HepG2 (cell line): ENCODE results near the gene KCNH8. TPM values are rescaled to one million over a fixed set of nuclear protein-coding genes. Genes with fewer than 3 reads are reported as not detected.

ENCODE experiments used
- ATAC-seq: fragments of 200-7000 bp; cut with Tn5 transposase; 3 replicates; pipeline ENCODE4 v1.9.1; 2020; ENCODE audit warnings: mild to moderate bottlenecking, moderate library complexity
- BruUV-seq: library from RNA; stranded (reverse); fragments of 400-500 nt; replicated peaks from 2 replicates; lab custom pipeline; 2021; lab: Mats Ljungman, UMichigan
- CTCF ChIA-PET: fragments of 300-600 bp; formaldehyde crosslinking; extraction: SDS; loops from one replicate; lab custom pipeline; 2021; ENCODE audit warnings: low total read pairs, inconsistent platforms, low intra/inter-chr PET ratio; lab: Yijun Ruan, JAX
- POLR2A ChIA-PET: fragments of 350-600 bp; sonication (Branson Sonifier 250); formaldehyde crosslinking; loops from one replicate; lab custom pipeline; 2020; ENCODE audit warnings: antibody characterized with exemption, inconsistent platforms; lab: Yijun Ruan, JAX
- DNase-seq: peaks from one replicate; pipeline ENCODE4 v3.0.0-alpha.2; 2015; ENCODE audit warnings: low spot score
- FAIRE-seq: peaks from 3 replicates; lab custom pipeline; 2011; peaks lifted over from hg19 to GRCh38; lab: Jason Lieb, UNC
- H2AFZ ChIP-seq: one replicate; pipeline ENCODE4 v1.6.1; 2011; ENCODE audit warnings: low read length, inconsistent platforms
- H3K27ac ChIP-seq: fragments of 300-600 bp; 3 replicates; pipeline ENCODE4 v1.8.0; 2011; ENCODE audit warnings: mixed run types, mild to moderate bottlenecking, mixed read lengths, low read length, inconsistent platforms; ENCODE audit not compliant: insufficient read depth; ENCODE audit errors: extremely low read length
- H3K27me3 ChIP-seq, 2 experiments: fragments of 200-600 bp in 1 of 2; 2 replicates in 1 of 2; 3 replicates in 1 of 2; pipeline versions ENCODE4 v1.6.0 to v1.8.0; 2011; ENCODE audit warnings: low read length in 2 of 2, mild to moderate bottlenecking in 2 of 2, moderate library complexity in 2 of 2, inconsistent platforms in 1 of 2; ENCODE audit not compliant: insufficient read depth in 2 of 2, control insufficient read depth in 1 of 2
- H3K36me3 ChIP-seq, 2 experiments: fragments of 200-600 bp in 1 of 2; replicated peaks in 1 of 2; 2 replicates in 1 of 2; 3 replicates in 1 of 2; pipeline versions ENCODE4 v1.5.1 to v1.8.0; 2011; ENCODE audit warnings: low read length in 2 of 2, inconsistent platforms in 1 of 2; ENCODE audit not compliant: insufficient read depth in 2 of 2, control insufficient read depth in 1 of 2
- H3K4me1 ChIP-seq: 2 replicates; pipeline ENCODE4 v1.5.1; 2012; ENCODE audit warnings: low read length, inconsistent platforms; ENCODE audit not compliant: insufficient read depth
- H3K4me2 ChIP-seq: 2 replicates; pipeline ENCODE4 v1.6.0; 2011; ENCODE audit warnings: low read depth, low read length, inconsistent platforms
- H3K4me3 ChIP-seq, 3 experiments: fragments of 200-600 bp in 1 of 3; sonication (generic), shearing (Covaris generic) in 1 of 3; replicated peaks in 1 of 3; 2 replicates each; pipeline ENCODE4 v1.5.1; 2011 to 2016; ENCODE audit warnings: low read length in 3 of 3, inconsistent platforms in 2 of 3, low read depth in 2 of 3, mild to moderate bottlenecking in 2 of 3, control low read depth in 1 of 3, mixed read lengths in 1 of 3; ENCODE audit not compliant: insufficient read depth in 1 of 3
- H3K79me2 ChIP-seq: one replicate; pipeline ENCODE4 v1.6.1; 2011; ENCODE audit warnings: low read length, inconsistent platforms; ENCODE audit not compliant: insufficient read depth
- H3K9ac ChIP-seq: 2 replicates; pipeline ENCODE4 v1.6.0; 2011; ENCODE audit warnings: mild to moderate bottlenecking, low read depth, low read length, inconsistent platforms; ENCODE audit not compliant: insufficient read depth
- H3K9me3 ChIP-seq: 2 replicates; pipeline ENCODE4 v1.5.1; 2012; ENCODE audit warnings: mild to moderate bottlenecking, low read length
- H4K20me1 ChIP-seq: 2 replicates; pipeline ENCODE4 v1.6.0; 2011; ENCODE audit warnings: inconsistent platforms, mild to moderate bottlenecking, low read length, moderate library complexity; ENCODE audit not compliant: insufficient read depth
- ARNTL ChIP-seq: sonication (generic); formaldehyde crosslinking; IDR thresholded peaks from 2 replicates; pipeline ENCODE4 v1.4.0; 2020; ENCODE audit warnings: mild to moderate bottlenecking, missing genetic modification reagents
- FOXJ3 ChIP-seq: sonication (generic); formaldehyde crosslinking; IDR thresholded peaks from 2 replicates; pipeline ENCODE4 v1.4.0; 2020; ENCODE audit warnings: missing genetic modification reagents, mild to moderate bottlenecking, borderline replicate concordance
- GATA4 ChIP-seq: sonication (generic); IDR thresholded peaks from 2 replicates; pipeline ENCODE4 v1.6.1; 2016; ENCODE audit warnings: antibody characterized with exemption, low read depth, borderline replicate concordance
- HNRNPLL ChIP-seq: fragments of 200-400 bp; formaldehyde crosslinking; IDR thresholded peaks from 2 replicates; pipeline ENCODE4 v1.6.1; 2017; ENCODE audit warnings: mild to moderate bottlenecking, low read depth, low read length; ENCODE audit not compliant: poor library complexity, severe bottlenecking
- MTF2 ChIP-seq: sonication (generic); formaldehyde crosslinking; IDR thresholded peaks from 2 replicates; pipeline ENCODE4 v1.5.0; 2020; ENCODE audit warnings: missing genetic modification reagents, borderline replicate concordance
- NFE2L2 ChIP-seq: fragments of 150-350 bp; IDR thresholded peaks from 2 replicates; pipeline ENCODE4 v1.6.1; 2014; ENCODE audit warnings: low read length
- NR2F6 ChIP-seq, 2 experiments: IDR thresholded peaks; 2 replicates each; pipeline ENCODE4 v1.6.1; 2016; ENCODE audit warnings: antibody characterized with exemption in 1 of 2, mild to moderate bottlenecking in 1 of 2
- ZNF143 ChIP-seq: sonication (generic); formaldehyde crosslinking; IDR thresholded peaks from 2 replicates; pipeline ENCODE4 v1.4.0; 2020; ENCODE audit warnings: missing genetic modification reagents
- ZNF180 ChIP-seq: sonication (generic); formaldehyde crosslinking; IDR thresholded peaks from 2 replicates; pipeline ENCODE4 v1.4.0; 2020; ENCODE audit warnings: low read depth, missing genetic modification reagents, borderline replicate concordance
- ZNF317 ChIP-seq: sonication (generic); formaldehyde crosslinking; IDR thresholded peaks from 2 replicates; pipeline ENCODE4 v1.5.0; 2020; ENCODE audit warnings: mild to moderate bottlenecking, missing genetic modification reagents
- ZNF33A ChIP-seq: sonication (generic); formaldehyde crosslinking; IDR thresholded peaks from 2 replicates; pipeline ENCODE4 v1.5.1; 2020; ENCODE audit warnings: missing genetic modification reagents, mild to moderate bottlenecking, moderate library complexity, borderline replicate concordance
- ZNF678 ChIP-seq: sonication (generic); formaldehyde crosslinking; IDR thresholded peaks from 2 replicates; pipeline ENCODE4 v1.4.0; 2020; ENCODE audit warnings: mild to moderate bottlenecking, missing genetic modification reagents
- WGBS: methylation state at CpG from one replicate; pipeline ENCODE4 v1.1.6; 2017; ENCODE audit warnings: low lambda C conversion rate; 5-methylcytosine and 5-hydroxymethylcytosine counted together
- in situ Hi-C: cut with HindIII; loops from 2 replicates; pipeline ENCODE4 v1.10.0; 2017; ENCODE audit warnings: low pct_unique_long_range_greater_than_20kb; ENCODE audit not compliant: extremely low pct_ligation_motif_present
- intact Hi-C: fragments of 100-400 bp; cut with micrococcal nuclease; formaldehyde crosslinking; loops from one replicate; pipeline ENCODE4 v1.10.0; 2022; ENCODE audit not compliant: unreplicated experiment
- polyA plus RNA-seq, 8 experiments: library from polyadenylated mRNA; depleted of rRNA in 3 of 8; stranded (reverse) in 7 of 8; unstranded in 1 of 8; fragments of >200 nt; fragmentation: Illumina TruSeq in 4 of 8; extraction: Trizol in 4 of 8; gene quantifications; 2 replicates each; pipeline versions ENCODE4 v1.2.1 to v1.2.3, GENCODE V29; 2011 to 2016; ENCODE audit warnings: low read depth in 4 of 8, missing spikeins in 1 of 8, mixed read lengths in 1 of 8; ENCODE audit not compliant: insufficient read depth in 1 of 8
- total RNA-seq, 5 experiments: library from RNA; depleted of rRNA; stranded (reverse); fragments of >200 nt; fragmentation: Illumina TruSeq; extraction: Trizol; gene quantifications; 2 replicates each; pipeline ENCODE4 v1.2.3, GENCODE V29; 2016; ENCODE audit warnings: low read depth in 1 of 5
- TF ChIP-seq, protein P1 (sequence below): IDR thresholded peaks from 2 replicates; pipeline ENCODE4 v1.6.1; 2016; ENCODE audit warnings: low read depth

KCNH8 gene
- total and polyA plus RNA-seq, 2 of the 13 experiments (the other 11 are each of a cell fraction or from before 2014, with no cell fraction given), result 0.04 TPM; not detected in 1

GRCh38 chr3:19173945-19174344 lies 25.6 kb downstream of the KCNH8 start:
- CTCF ChIA-PET, result no interaction called here
- no peak for FAIRE-seq

DNA sequence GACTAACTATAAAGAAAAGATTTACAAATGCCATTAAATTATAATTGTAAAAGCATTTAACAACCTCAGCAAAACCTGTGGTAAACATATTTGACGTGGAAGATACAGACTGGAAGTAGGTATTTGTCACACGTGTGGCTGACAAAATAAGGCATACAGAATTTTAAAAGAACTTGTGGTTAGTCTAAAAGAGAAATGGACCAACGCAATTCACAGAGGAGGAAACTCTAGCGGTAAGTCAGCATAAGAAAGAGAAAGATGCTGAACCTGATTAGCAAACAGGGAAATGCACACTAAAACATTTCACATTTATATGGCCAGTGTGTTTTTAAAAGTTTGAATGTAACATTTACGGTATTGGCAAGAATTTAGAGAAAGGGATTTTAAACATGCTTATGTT lies 35.3 kb downstream of the KCNH8 start:
- TF ChIP-seq ZNF33A (CRISPR knock-in tag), result no peak
- TF ChIP-seq FOXJ3 (CRISPR knock-in tag), result no peak
- TF ChIP-seq NFE2L2, result no peak
- TF ChIP-seq ZNF317 (CRISPR knock-in tag), result no peak
- TF ChIP-seq ZNF143 (CRISPR knock-in tag), result no peak
- TF ChIP-seq ARNTL (CRISPR knock-in tag), result no peak
- TF ChIP-seq ZNF180 (CRISPR knock-in tag), result no peak
- TF ChIP-seq MTF2, result no peak
- TF ChIP-seq ZNF678, result no peak
- TF ChIP-seq HNRNPLL, result no peak
- TF ChIP-seq, protein P1, sequence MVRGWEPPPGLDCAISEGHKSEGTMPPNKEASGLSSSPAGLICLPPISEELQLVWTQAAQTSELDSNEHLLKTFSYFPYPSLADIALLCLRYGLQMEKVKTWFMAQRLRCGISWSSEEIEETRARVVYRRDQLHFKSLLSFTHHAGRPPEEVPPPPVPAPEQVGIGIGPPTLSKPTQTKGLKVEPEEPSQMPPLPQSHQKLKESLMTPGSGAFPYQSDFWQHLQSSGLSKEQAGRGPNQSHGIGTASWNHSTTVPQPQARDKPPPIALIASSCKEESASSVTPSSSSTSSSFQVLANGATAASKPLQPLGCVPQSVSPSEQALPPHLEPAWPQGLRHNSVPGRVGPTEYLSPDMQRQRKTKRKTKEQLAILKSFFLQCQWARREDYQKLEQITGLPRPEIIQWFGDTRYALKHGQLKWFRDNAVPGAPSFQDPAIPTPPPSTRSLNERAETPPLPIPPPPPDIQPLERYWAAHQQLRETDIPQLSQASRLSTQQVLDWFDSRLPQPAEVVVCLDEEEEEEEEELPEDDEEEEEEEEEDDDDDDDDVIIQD, result no peak
- Histone ChIP-seq H4K20me1 (no peaks in the 10 kb centered on the region), H3K9ac (no peak overlapping the region), H3K27me3 (no peaks in the 10 kb centered on the region; a peak in 1 of 5 replicates), H3K4me1 (no peaks in the 10 kb centered on the region), H3K79me2 (no peaks in the 10 kb centered on the region), H2AFZ (no peak overlapping the region), H3K27ac (no peak overlapping the region), H3K36me3 (no peaks in the 10 kb centered on the region), H3K4me3 (no peak overlapping the region), H3K9me3 (no peaks in the 10 kb centered on the region), H3K4me2 (no peak overlapping the region)
- DNase-seq, result no peak
- POLR2A ChIA-PET, result no interaction called here
- FAIRE-seq, result no peak
- in situ Hi-C loops (no loop called here), intact Hi-C loops (no loop called here)
- ATAC-seq, result no peak
- no TSS peak for BruUV-seq
- CTCF ChIA-PET, result no interaction called here
- 0% methylated on average over 5 of the region's 5 CpGs for WGBS

More at GRCh38 chr3:19173945-19174344, 25.6 kb downstream of the KCNH8 start:
- ATAC-seq (peak; percentile 36; the same call in 1 of the 3 replicates), DNase-seq (no peak)
- Histone ChIP-seq H4K20me1 (no peaks in the 10 kb centered on the region), H3K27ac (no peak overlapping the region), H3K4me2 (no peak overlapping the region), H3K4me1 (no peaks in the 10 kb centered on the region), H3K9me3 (no peaks in the 10 kb centered on the region), H3K36me3 (no peaks in the 10 kb centered on the region), H3K79me2 (no peaks in the 10 kb centered on the region), H2AFZ (no peak overlapping the region), H3K9ac (no peak overlapping the region), H3K27me3 (no peaks in the 10 kb centered on the region), H3K4me3 (no peak overlapping the region)
- POLR2A ChIA-PET, result no interaction called here
- 0% methylated on average over 1 of the region's 1 CpG for WGBS
- BruUV-seq, result no TSS peak
- no peak for TF ChIP-seq NR2F6 (IDR thresholded peaks at IDR 0.05)
- TF ChIP-seq NR2F6 (CRISPR knock-in tag; IDR thresholded peaks at IDR 0.05), result no peak
- TF ChIP-seq GATA4, result no peak
- in situ Hi-C loops, result no loop called here
- intact Hi-C loops, result no loop called here
